Natural killer cell (primary cell): ENCODE results near the gene MUCL3. TPM values are rescaled to one million over a fixed set of nuclear protein-coding genes. Genes with fewer than 3 reads are reported as not detected.
A peak's percentile ranks its signal among the peaks of the same experiment; 100 is the strongest.
"Not testable (repeated sequence)": the region's sequence is repeated elsewhere in the genome, so short reads cannot be mapped to it uniquely, and the experiment has no call there.

ENCODE experiments used
- ATAC-seq, 3 donors: fragments of 150-1000 bp in 2 of 3; fragments of 200-7000 bp in 1 of 3; cut with Tn5 transposase; 1 replicate in 1 of 3; 2 replicates in 2 of 3; pipeline ENCODE4 v1.10.0; 2021; ENCODE audit warnings: mild to moderate bottlenecking in 2 of 3, moderate library complexity in 2 of 3
- DNase-seq, 2 donors: peaks; one replicate each; pipeline versions ENCODE4 v3.0.0 to v3.0.0-alpha.2; 2013 to 2021; ENCODE audit warnings: mixed read lengths in 1 of 2
- H3K27ac ChIP-seq: one replicate; pipeline ENCODE4 v1.5.1; 2013; ENCODE audit warnings: mild to moderate bottlenecking, low read length
- H3K27me3 ChIP-seq: one replicate; pipeline ENCODE4 v1.6.1; 2013; ENCODE audit warnings: low read length; ENCODE audit not compliant: control insufficient read depth, insufficient read depth
- H3K36me3 ChIP-seq: one replicate; pipeline ENCODE4 v1.6.1; 2013; ENCODE audit warnings: low read length; ENCODE audit not compliant: control insufficient read depth, insufficient read depth
- H3K4me1 ChIP-seq: one replicate; pipeline ENCODE4 v1.6.1; 2013; ENCODE audit warnings: low read length; ENCODE audit not compliant: control insufficient read depth, insufficient read depth
- H3K4me3 ChIP-seq: one replicate; pipeline ENCODE4 v1.5.1; 2013; ENCODE audit warnings: low read length
- H3K9me3 ChIP-seq: one replicate; pipeline ENCODE4 v1.6.1; 2013; ENCODE audit warnings: low read length; ENCODE audit not compliant: control insufficient read depth, insufficient read depth
- H3K27ac Mint-ChIP-seq, 2 donors: one replicate each; pipeline ENCODE4 v1.8.0; 2022; ENCODE audit warnings: mild to moderate bottlenecking in 2 of 2, mixed read lengths in 2 of 2, moderate library complexity in 1 of 2
- H3K27me3 Mint-ChIP-seq, 2 donors: one replicate each; pipeline ENCODE4 v1.8.0; 2022; ENCODE audit warnings: low read depth in 2 of 2, mixed read lengths in 2 of 2
- H3K36me3 Mint-ChIP-seq: one replicate; pipeline ENCODE4 v1.8.0; 2022; ENCODE audit warnings: mixed read lengths
- H3K4me1 Mint-ChIP-seq, 2 donors: one replicate each; pipeline ENCODE4 v1.8.0; 2022; ENCODE audit warnings: mixed read lengths in 2 of 2
- H3K4me3 Mint-ChIP-seq: one replicate; pipeline ENCODE4 v1.8.0; 2022; ENCODE audit warnings: mild to moderate bottlenecking, moderate library complexity, mixed read lengths
- H3K9me3 Mint-ChIP-seq, 2 donors: one replicate each; pipeline ENCODE4 v1.8.0; 2022; ENCODE audit warnings: mixed read lengths in 2 of 2
- CTCF ChIP-seq: fragments of 200-600 bp; IDR thresholded peaks from one replicate; pipeline ENCODE4 v1.8.0; 2022; ENCODE audit warnings: antibody characterized with exemption
- WGBS: methylation state at CpG from one replicate; pipeline ENCODE4 v1.1.7; 2013; ENCODE audit warnings: missing lambda C conversion rate; ENCODE audit not compliant: insufficient coverage; 5-methylcytosine and 5-hydroxymethylcytosine counted together
- intact Hi-C: fragments of 100-400 bp; cut with micrococcal nuclease; formaldehyde crosslinking; loops from one replicate; pipeline ENCODE4 v1.14.2; 2022
- total RNA-seq, 4 donors: library from RNA; stranded (reverse); fragments of 120-200 nt in 1 of 4; gene quantifications; one replicate each; pipeline versions ENCODE4 v1.2.3 to v1.2.4, GENCODE V29; 2013 to 2022

The MUCL3 gene
- total RNA-seq, 3 donors from 2014 or later (not counting 1 experiment from before 2014, with no cell fraction given): not detected

GRCh38 chr6:30903236-30903635 lies 37.5 kb upstream of the MUCL3 start:
- H3K4me3 ChIP-seq: no peak overlapping the region
- peaks cover 7% of the 10 kb centered on the region for H3K4me1 ChIP-seq
- DNase-seq: no peak
- H3K27me3 Mint-ChIP-seq: peaks cover 0 to 7% of the 10 kb centered on the region in 2 donors
- no peak for TF ChIP-seq CTCF
- no peaks in the 10 kb centered on the region for H3K36me3 Mint-ChIP-seq
- no peaks in the 10 kb centered on the region for H3K27me3 ChIP-seq
- H3K36me3 ChIP-seq: no peaks in the 10 kb centered on the region
- no peak for ATAC-seq
- no peaks in the 10 kb centered on the region for H3K9me3 Mint-ChIP-seq
- no peaks in the 10 kb centered on the region for H3K9me3 ChIP-seq
- H3K27ac Mint-ChIP-seq: no peak overlapping the region
- intact Hi-C loops: no loop called here
- no peak overlapping the region for H3K27ac ChIP-seq
- H3K4me1 Mint-ChIP-seq: peaks cover 6 to 7% of the 10 kb centered on the region in 2 donors
- no peak overlapping the region for H3K4me3 Mint-ChIP-seq
- WGBS: 79% methylated on average over 3 of the region's 4 CpGs

GRCh38 chr6:30907290-30907757 lies 33.4 kb upstream of the MUCL3 start:
- Mint-ChIP-seq H3K27ac (peak overlapping the region; percentile 73 to 83), H3K4me1 (peaks cover 16 to 17% of the 10 kb centered on the region in 2 donors), H3K4me3 (peak overlapping the region; percentile 99)
- H3K27me3 ChIP-seq, H3K9me3 Mint-ChIP-seq, H3K9me3 ChIP-seq, DNase-seq, H3K27ac ChIP-seq, intact Hi-C loops, H3K36me3 Mint-ChIP-seq, H3K27me3 Mint-ChIP-seq, ATAC-seq: not testable (repeated sequence)
- Histone ChIP-seq H3K4me1 (peaks cover 15% of the 10 kb centered on the region), H3K4me3 (peak overlapping the region; percentile 67), H3K36me3 (peaks cover 11% of the 10 kb centered on the region)
- 66% methylated on average over 16 of the region's 16 CpGs for whole genome bisulfite sequencing

GRCh38 chr6:30907758-30908591 lies 32.8 kb upstream of the MUCL3 start, which contains the start of gene GTF2H4:
Gene GTF2H4 (plus strand): TSS chr6:30908207.
- peaks cover 11% of the 10 kb centered on the region for H3K36me3 ChIP-seq
- peak within 1 kb of the TSS; percentile 99 for H3K4me3 Mint-ChIP-seq
- H3K27ac ChIP-seq: no peak within 1 kb of the TSS
- peaks cover 16 to 19% of the 10 kb centered on the region in 2 donors for H3K4me1 Mint-ChIP-seq
- no peaks in the 10 kb centered on the region for H3K36me3 Mint-ChIP-seq
- no peak for TF ChIP-seq CTCF
- H3K9me3 ChIP-seq: no peaks in the 10 kb centered on the region
- no peaks in the 10 kb centered on the region for H3K27me3 Mint-ChIP-seq
- H3K27me3 ChIP-seq: no peaks in the 10 kb centered on the region
- ATAC-seq (peak; percentile 99 to 100 (median 99)), DNase-seq (peak; percentile 79 to 97)
- no peaks in the 10 kb centered on the region for H3K9me3 Mint-ChIP-seq
- H3K27ac Mint-ChIP-seq: peak within 1 kb of the TSS; percentile 73 to 83
- WGBS: 1% methylated on average over 49 of the region's 49 CpGs
- H3K4me3 ChIP-seq: peak within 1 kb of the TSS; percentile 67
- peaks cover 15% of the 10 kb centered on the region for H3K4me1 ChIP-seq
- intact Hi-C loops: no loop called here

GRCh38 chr6:30908700-30909099 lies 32.1 kb upstream of the MUCL3 start:
- intact Hi-C loops: no loop called here
- no peak for TF ChIP-seq CTCF
- Mint-ChIP-seq H3K27ac (peak overlapping the region; percentile 73 to 83), H3K4me1 (peaks cover 16 to 24% of the 10 kb centered on the region in 2 donors), H3K9me3 (no peaks in the 10 kb centered on the region), H3K27me3 (no peaks in the 10 kb centered on the region), H3K36me3 (no peaks in the 10 kb centered on the region), H3K4me3 (peak overlapping the region; percentile 99)
- 38% methylated on average over 2 of the region's 2 CpGs for WGBS
- no peak overlapping the region for H3K27ac ChIP-seq
- H3K9me3 ChIP-seq: no peaks in the 10 kb centered on the region
- H3K4me1 ChIP-seq: peaks cover 18% of the 10 kb centered on the region
- ATAC-seq: no peak
- no peaks in the 10 kb centered on the region for H3K27me3 ChIP-seq
- H3K4me3 ChIP-seq: peak overlapping the region; percentile 67
- peaks cover 11% of the 10 kb centered on the region for H3K36me3 ChIP-seq
- no peak for DNase-seq

GRCh38 chr6:30910473-30910872 lies 30.3 kb upstream of the MUCL3 start:
- H3K27ac ChIP-seq, H3K9me3 ChIP-seq, ATAC-seq, DNase-seq, H3K36me3 Mint-ChIP-seq, H3K4me3 Mint-ChIP-seq, H3K9me3 Mint-ChIP-seq, H3K27ac Mint-ChIP-seq, H3K27me3 Mint-ChIP-seq, H3K4me3 ChIP-seq, H3K27me3 ChIP-seq: not testable (repeated sequence)
- H3K36me3 ChIP-seq: peaks cover 11% of the 10 kb centered on the region
- intact Hi-C loops: loop anchor here (10.0 kb wide), 1 partner anchor 174 kb away; no protein-coding TSS in a partner anchor
- H3K4me1 Mint-ChIP-seq: peaks cover 27 to 38% of the 10 kb centered on the region in 2 donors
- peaks cover 29% of the 10 kb centered on the region for H3K4me1 ChIP-seq
- 95% methylated on average over 12 of the region's 12 CpGs for WGBS
